HG03103 (cell line): ENCODE results near the gene HES6.

Experiments used
- ATAC-seq: cut with Tn5 transposase; IDR thresholded peaks from one replicate; pipeline ENCODE4 v1.9.1; 2021; ENCODE audit warnings: low read depth; ENCODE audit not compliant: unreplicated experiment

HES6 gene

GRCh38 chr2:238256111-238256510, 16.3 kb upstream of the HES6 start:
- ATAC-seq, result no peak

GRCh38 chr2:238255636-238256035, 15.8 kb upstream of the HES6 start:
- ATAC-seq, result no peak

- no peak for ATAC-seq
Measured at GRCh38 chr2:238255151-238255551, 15.3 kb upstream of the HES6 start.

GRCh38 chr2:238254095-238254723, 14.4 kb upstream of the HES6 start:
- ATAC-seq, result no peak

GRCh38 chr2:238252766-238253630, 13.2 kb upstream of the HES6 start:
- no peak for ATAC-seq

GRCh38 chr2:238251986-238252385, 12.1 kb upstream of the HES6 start:
- no peak for ATAC-seq

GRCh38 chr2:238251331-238251730, 11.5 kb upstream of the HES6 start:
- ATAC-seq, result no peak

GRCh38 chr2:238250896-238251295, 11.1 kb upstream of the HES6 start:
- ATAC-seq, result no peak

GRCh38 chr2:238247841-238248453, 8.1 kb upstream of the HES6 start:
- ATAC-seq, result no peak

GRCh38 chr2:238247002-238247822, 7.4 kb upstream of the HES6 start:
- ATAC-seq, result no peak

- ATAC-seq, result no peak
Measured at GRCh38 chr2:238244151-238244550, 4.3 kb upstream of the HES6 start.

GRCh38 chr2:238243496-238244076, 3.7 kb upstream of the HES6 start:
- no peak for ATAC-seq

- no peak for ATAC-seq
Measured at GRCh38 chr2:238242731-238243495, 3.1 kb upstream of the HES6 start.

GRCh38 chr2:238241970-238242369, 2.1 kb upstream of the HES6 start:
- ATAC-seq, result no peak

- ATAC-seq, result no peak
Measured at GRCh38 chr2:238240757-238241711, 1.2 kb upstream of the HES6 start.

GRCh38 chr2:238239543-238239862, 335 bp downstream of the HES6 start:
- peak; percentile 8 for ATAC-seq

- peak; percentile 22 for ATAC-seq
Measured at GRCh38 chr2:238238766-238239542, 884 bp downstream of the HES6 start.

- no peak for ATAC-seq
Measured at GRCh38 chr2:238238311-238238765, 1.5 kb downstream of the HES6 start.
